ENCODE measurements around the gene ZNF436. TPM values are rescaled to one million over a fixed set of nuclear protein-coding genes. Genes with fewer than 3 reads are reported as not detected.
A peak's percentile ranks its signal among the peaks of the same experiment; 100 is the strongest.

ZNF436 gene
- total and polyA plus RNA-seq, 9 of the 15 experiments (the other 6 are each of a cell fraction or from before 2014, with no cell fraction given): 2.1 to 11.3 (median 6.8) TPM

GRCh38 chr1:23417570-23417969 is 47.9 kb upstream of the ZNF436 start:
- in situ Hi-C loops (cut with MboI) (no loop called here), intact Hi-C loops (cut with micrococcal nuclease) (no loop called here)
- no peaks in the 10 kb centered on the region for H3K9me3 ChIP-seq (replicated peaks; ENCODE audit: control insufficient read depth, insufficient read depth, low read depth, low read length)
- no peak overlapping the region for H3K27ac ChIP-seq (ENCODE audit: extremely low read depth, low read depth, low read length)
- DNase-seq (ENCODE audit: extremely low read depth in 1 of 4, low spot score in 3 of 4): peak; percentile 52 to 85 (median 70)
- peak; percentile 93 for FAIRE-seq
- peak; percentile 75 for ATAC-seq
- peaks cover 16 to 23% of the 10 kb centered on the region in 2 experiments for H3K4me1 ChIP-seq (replicated peaks in 1 of 2; ENCODE audit: control insufficient read depth in 2 of 2, insufficient read depth in 2 of 2, low read length in 2 of 2)
- no peaks in the 10 kb centered on the region for H3K36me3 ChIP-seq (ENCODE audit: control insufficient read depth, insufficient read depth, low read length)
- POLR2A ChIA-PET: interaction anchor here (0.6 to 1.1 kb wide), 4 partner anchors 15 to 78 kb away, joined by 3 to 4 read pairs (median 3); no protein-coding TSS in a partner anchor
- peak overlapping the region; percentile 26; the same call in 1 of the 2 replicates for H3K4me2 ChIP-seq (ENCODE audit: insufficient read depth, low read length)
- peak overlapping the region in 1 of 2 experiments; percentile 65; a peak in 1 of 4 replicates for H3K9ac ChIP-seq (ENCODE audit: insufficient read depth in 1 of 2, low read depth in 2 of 2, low read length in 2 of 2)
- H3K79me2 ChIP-seq (ENCODE audit: control insufficient read depth, insufficient read depth, low read length): no peaks in the 10 kb centered on the region
- peak overlapping the region; percentile 53 for H2AFZ ChIP-seq (ENCODE audit: low read depth, low read length)
- H4K20me1 ChIP-seq (replicated peaks; ENCODE audit: control insufficient read depth, insufficient read depth, low read length): no peaks in the 10 kb centered on the region
- H3K4me3 ChIP-seq: no peak overlapping the region
- CTCF ChIA-PET (ENCODE audit: low intra/inter-chr PET ratio): no interaction called here
- H3K9me1 ChIP-seq (ENCODE audit: control insufficient read depth, insufficient read depth, low read length): peaks cover 3% of the 10 kb centered on the region
- BruUV-seq (replicated peaks): no TSS peak
- 2% methylated on average over 3 of the region's 3 CpGs for WGBS (ENCODE audit: insufficient coverage, low coverage, missing lambda C conversion rate)
- no peaks in the 10 kb centered on the region for H3K27me3 ChIP-seq (ENCODE audit: control insufficient read depth in 2 of 2, insufficient read depth in 2 of 2, low read length in 2 of 2)
- TF ChIP-seq ZFX (CRISPR knock-in tag; IDR thresholded peaks at IDR 0.05) (no peak), KAT2B (IDR thresholded peaks at IDR 0.05; ENCODE audit: low read depth, low read length) (no peak), MBD1 (CRISPR knock-in tag; IDR thresholded peaks at IDR 0.05) (no peak), NUFIP1 (IDR thresholded peaks at IDR 0.05; ENCODE audit: partially characterized antibody) (no peak), DLX4 (CRISPR knock-in tag; IDR thresholded peaks at IDR 0.05) (no peak), NKRF (IDR thresholded peaks at IDR 0.05; ENCODE audit: borderline replicate concordance) (no peak), HOXB6 (CRISPR knock-in tag; IDR thresholded peaks at IDR 0.05; ENCODE audit: borderline replicate concordance) (no peak), ZNF699 (CRISPR knock-in tag; IDR thresholded peaks at IDR 0.05; ENCODE audit: insufficient replicate concordance) (no peak), ZNF395 (CRISPR knock-in tag; IDR thresholded peaks at IDR 0.05) (no peak), JUNB (CRISPR knock-in tag; conservative IDR thresholded peaks at IDR 0.05) (no peak), ZNF174 (CRISPR knock-in tag; IDR thresholded peaks at IDR 0.05) (no peak), MAFF (IDR thresholded peaks at IDR 0.05; ENCODE audit: low read length) (no peak), NR1H2 (CRISPR knock-in tag; IDR thresholded peaks at IDR 0.05) (no peak), HCFC1 (IDR thresholded peaks at IDR 0.05; ENCODE audit: low read depth, low read length) (0 out of 2 replicates have a peak, but pooled peaks have one; percentile 9), RUNX1 (IDR thresholded peaks at IDR 0.05; ENCODE audit: low read depth) (no peak), FOXA1 (IDR thresholded peaks at IDR 0.05; ENCODE audit: borderline replicate concordance) (peak; percentile 68; the same call in 1 of the 2 replicates), CBX8 (IDR thresholded peaks at IDR 0.05; ENCODE audit: borderline replicate concordance, extremely low read depth, low read depth, low read length, poor library complexity, severe bottlenecking) (no peak), TAL1 (IDR thresholded peaks at IDR 0.05) (peak; percentile 21), ZNF124 (CRISPR knock-in tag; IDR thresholded peaks at IDR 0.05) (no peak)
